Bronchial epithelial cell (primary cell): ENCODE data around the gene PIGC. TPM values are rescaled to one million over a fixed set of nuclear protein-coding genes. Genes with fewer than 3 reads are reported as not detected.
A peak's percentile ranks its signal among the peaks of the same experiment; 100 is the strongest.

Experiments
- DNase-seq: peaks from one replicate; pipeline ENCODE4 v3.0.0-alpha.2; 2010; ENCODE audit warnings: low read depth
- FAIRE-seq: peaks from 2 replicates; lab custom pipeline; 2011; peaks lifted over from hg19 to GRCh38; lab: Jason Lieb, UNC
- H3K27me3 ChIP-seq: 2 replicates; pipeline ENCODE4 v1.5.1; 2011; ENCODE audit warnings: low read length; ENCODE audit not compliant: control insufficient read depth, insufficient read depth
- H3K36me3 ChIP-seq: 2 replicates; pipeline ENCODE4 v1.5.1; 2011; ENCODE audit warnings: low read length; ENCODE audit not compliant: control insufficient read depth, insufficient read depth
- H3K4me3 ChIP-seq: 2 replicates; pipeline ENCODE4 v1.5.1; 2011; ENCODE audit warnings: mild to moderate bottlenecking, low read depth, low read length, control low read depth
- CTCF ChIP-seq: IDR thresholded peaks from 2 replicates; pipeline ENCODE4 v1.5.1; 2011; ENCODE audit warnings: mild to moderate bottlenecking, moderate library complexity, low read length, control low read depth, inconsistent platforms; ENCODE audit not compliant: insufficient read depth, severe bottlenecking
- total RNA-seq: library from RNA; depleted of rRNA; stranded (reverse); fragments of >200 nt; gene quantifications from 2 replicates; pipeline ENCODE4 v1.2.1, GENCODE V29; 2014

PIGC gene
- total RNA-seq, 1 donor from 2014 or later = 16.8 TPM

DNA sequence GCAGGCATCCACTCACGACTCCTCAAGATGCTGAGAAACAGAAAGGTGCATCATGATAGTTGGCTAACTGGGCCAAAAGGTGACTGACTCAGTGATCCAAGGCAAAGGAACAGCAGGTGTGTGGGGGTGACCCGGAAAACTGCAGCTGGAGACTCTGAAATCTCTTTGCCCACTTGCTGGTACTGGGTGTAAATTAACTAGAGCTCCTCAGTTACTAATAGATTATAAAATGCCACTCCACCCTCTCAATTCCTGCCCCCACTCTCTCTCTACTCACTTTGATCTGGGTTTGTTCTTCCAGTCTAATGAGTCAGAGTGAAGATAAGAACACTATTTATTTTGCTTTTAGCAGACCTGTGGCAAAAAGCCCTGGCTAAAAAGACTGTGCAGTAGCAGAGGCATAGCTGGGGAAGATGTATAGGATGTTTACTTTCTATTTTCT, 7.2 kb upstream of the PIGC start:
- no peak for FAIRE-seq
- no peaks in the 10 kb centered on the region for H3K36me3 ChIP-seq
- TF ChIP-seq CTCF = no peak
- DNase-seq = peak; percentile 71
- H3K27me3 ChIP-seq = no peaks in the 10 kb centered on the region
- no peak overlapping the region for H3K4me3 ChIP-seq

DNA sequence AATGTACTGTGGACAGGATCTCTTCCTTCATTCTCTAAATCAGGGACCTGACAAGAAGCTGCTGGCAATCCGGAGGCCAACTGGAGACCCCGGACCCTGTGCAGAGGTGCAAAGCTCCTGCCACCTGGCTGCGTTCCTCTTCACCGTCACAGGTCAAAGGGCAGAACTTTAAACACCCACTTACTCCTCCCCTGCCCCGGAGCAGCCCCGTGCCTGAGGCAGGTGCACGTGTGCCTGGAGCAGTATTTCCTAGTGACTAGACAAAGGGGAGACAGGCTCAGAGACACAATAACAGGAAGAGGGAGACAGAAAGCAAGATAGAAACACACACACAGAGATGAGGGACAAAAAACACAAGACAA, 6.6 kb upstream of the PIGC start:
- no peaks in the 10 kb centered on the region for H3K36me3 ChIP-seq
- DNase-seq = no peak
- TF ChIP-seq CTCF = no peak
- no peaks in the 10 kb centered on the region for H3K27me3 ChIP-seq
- no peak overlapping the region for H3K4me3 ChIP-seq
- FAIRE-seq = no peak

DNA sequence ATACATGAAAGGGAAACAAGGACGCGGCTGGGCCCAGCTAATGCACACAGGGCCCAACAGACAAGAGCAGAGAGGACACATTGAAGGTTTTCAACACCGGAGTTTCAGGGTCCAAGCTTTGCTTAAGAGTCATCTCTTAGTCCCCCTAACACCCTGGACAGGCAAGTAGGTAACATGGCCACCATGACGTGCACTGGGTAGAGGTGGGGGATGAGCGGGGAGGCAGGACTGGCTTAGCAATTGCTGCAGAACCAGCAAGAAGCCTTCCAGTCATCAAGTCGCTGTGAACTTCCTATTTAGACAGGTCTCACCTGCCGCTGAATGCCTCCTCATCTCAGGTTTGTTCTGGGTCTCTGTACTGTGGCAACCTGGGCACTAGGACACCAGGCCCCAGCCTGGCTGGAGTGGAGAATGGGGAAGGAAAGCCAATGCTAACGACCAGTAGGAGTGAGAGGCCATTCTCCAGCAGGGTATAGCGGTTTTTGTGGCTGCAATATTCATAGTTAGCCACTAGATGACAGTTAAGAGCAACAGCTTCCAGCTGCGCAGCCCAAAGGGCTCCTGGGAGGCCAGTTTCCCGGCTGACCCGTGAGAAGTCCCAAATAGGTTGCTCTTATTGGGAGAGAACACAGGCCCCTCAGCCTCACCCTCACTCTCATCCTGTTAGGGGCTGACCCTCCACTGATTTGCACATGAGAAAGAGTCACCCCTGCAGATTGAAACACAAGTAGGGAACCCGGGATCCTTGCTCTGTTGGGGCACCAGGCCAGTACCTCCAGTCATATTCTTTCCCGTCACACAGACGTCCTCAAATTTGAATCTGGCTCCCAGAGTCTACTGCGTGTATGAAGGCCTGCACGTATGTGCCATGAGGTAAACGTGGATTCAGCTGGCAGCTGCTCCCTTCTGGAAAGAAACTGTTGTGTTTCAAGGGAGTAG, 6.0 kb upstream of the PIGC start:
- no peak overlapping the region for H3K4me3 ChIP-seq
- FAIRE-seq = no peak

GRCh38 chr1:172448995-172449584, 5.2 kb upstream of the PIGC start:
- H3K4me3 ChIP-seq = no peak overlapping the region
- TF ChIP-seq CTCF = no peak
- peak; percentile 80 for DNase-seq
- H3K27me3 ChIP-seq = no peaks in the 10 kb centered on the region
- H3K36me3 ChIP-seq = no peaks in the 10 kb centered on the region
- FAIRE-seq = no peak

More for the DNA sequence above, 6.0 kb upstream of the PIGC start:
- Histone ChIP-seq H3K36me3 (no peaks in the 10 kb centered on the region), H3K27me3 (no peaks in the 10 kb centered on the region)
- DNase-seq = peak; percentile 57
- peak; percentile 92 for TF ChIP-seq CTCF

GRCh38 chr1:172447641-172448040, 3.8 kb upstream of the PIGC start:
- no peaks in the 10 kb centered on the region for H3K27me3 ChIP-seq
- H3K4me3 ChIP-seq = no peak overlapping the region
- H3K36me3 ChIP-seq = no peaks in the 10 kb centered on the region
- no peak for TF ChIP-seq CTCF
- DNase-seq = peak; percentile 22
- no peak for FAIRE-seq
